Activated CD8-positive, alpha-beta T cell treated with anti-CD3 and anti-CD28 coated beads for 36 hours (primary cell): ENCODE results near the gene ZDHHC16. TPM values are rescaled to one million over a fixed set of nuclear protein-coding genes. Genes with fewer than 3 reads are reported as not detected.
"Not testable (repeated sequence)": the region's sequence is repeated elsewhere in the genome, so short reads cannot be mapped to it uniquely, and the experiment has no call there.

Experiments
- ATAC-seq: fragments of 200-7000 bp; cut with Tn5 transposase; one replicate; pipeline ENCODE4 v1.10.0; 2021; ENCODE audit warnings: mild to moderate bottlenecking, moderate library complexity
- CTCF ChIA-PET: fragments of 350-600 bp; sonication (Branson Sonifier 250); formaldehyde crosslinking; loops from one replicate; lab custom pipeline; 2021; ENCODE audit warnings: antibody characterized with exemption; lab: Charles Lee
- POLR2A ChIA-PET: fragments of 350-600 bp; sonication (Branson Sonifier 250); formaldehyde crosslinking; loops from one replicate; lab custom pipeline; 2021; ENCODE audit warnings: antibody characterized with exemption; lab: Charles Lee
- DNase-seq: peaks from one replicate; pipeline ENCODE4 v3.0.0-alpha.2; 2020
- H3K27ac Mint-ChIP-seq: one replicate; pipeline ENCODE4 v1.8.0; 2021; ENCODE audit warnings: mild to moderate bottlenecking, mixed read lengths
- H3K27me3 Mint-ChIP-seq: one replicate; pipeline ENCODE4 v1.8.0; 2021; ENCODE audit warnings: mixed read lengths
- H3K36me3 Mint-ChIP-seq: one replicate; pipeline ENCODE4 v1.8.0; 2021; ENCODE audit warnings: low read depth, mixed read lengths
- H3K4me1 Mint-ChIP-seq: one replicate; pipeline ENCODE4 v1.8.0; 2021; ENCODE audit warnings: low read depth, mixed read lengths
- H3K4me3 Mint-ChIP-seq: one replicate; pipeline ENCODE4 v1.8.0; 2021; ENCODE audit warnings: mild to moderate bottlenecking, moderate library complexity, mixed read lengths
- H3K9me3 Mint-ChIP-seq: one replicate; pipeline ENCODE4 v1.8.0; 2021; ENCODE audit warnings: mixed read lengths
- CTCF ChIP-seq: fragments of 200-600 bp; IDR thresholded peaks from one replicate; pipeline ENCODE4 v1.8.0; 2022; ENCODE audit warnings: antibody characterized with exemption, mild to moderate bottlenecking
- intact Hi-C: fragments of 100-400 bp; cut with micrococcal nuclease; formaldehyde crosslinking; loops from one replicate; pipeline ENCODE4 v1.10.0; 2022
- total RNA-seq, 2 experiments: library from RNA; stranded (reverse); gene quantifications; one replicate each; pipeline ENCODE4 v1.2.3, GENCODE V29; 2021

Gene ZDHHC16
- total RNA-seq, 2 experiments from 2014 or later = 23.8 to 25.2 TPM

DNA sequence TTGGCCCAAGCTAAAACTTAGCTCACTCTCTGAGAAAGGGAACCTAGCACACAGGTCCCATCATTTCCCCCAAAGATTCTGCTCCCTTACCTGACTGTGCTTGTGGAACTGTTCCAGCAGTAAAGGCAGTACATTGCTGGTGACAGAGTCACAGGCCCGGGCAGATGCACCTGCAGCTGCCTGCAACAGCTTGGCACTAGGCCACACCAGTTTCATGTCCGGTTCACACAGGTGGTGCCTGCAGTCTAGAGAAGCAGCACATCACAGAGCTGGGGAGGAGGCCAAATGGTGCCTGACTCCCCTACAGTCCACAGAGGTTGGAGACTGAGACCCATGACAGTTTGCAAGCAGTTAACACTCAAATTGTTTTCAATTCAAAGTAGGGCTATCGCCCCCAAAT is 22.2 kb downstream of the ZDHHC16 start:
- H3K9me3 Mint-ChIP-seq = no peaks in the 10 kb centered on the region
- no peak for DNase-seq
- H3K4me1 Mint-ChIP-seq = no peaks in the 10 kb centered on the region
- H3K36me3 Mint-ChIP-seq = peaks cover 27% of the 10 kb centered on the region
- no peaks in the 10 kb centered on the region for H3K27me3 Mint-ChIP-seq
- peak overlapping the region; percentile 42 for H3K27ac Mint-ChIP-seq
- CTCF ChIA-PET = interaction anchor here (1.0 kb wide), 2 partner anchors 60 to 430 kb away, joined by 3 to 4 read pairs; no protein-coding TSS in a partner anchor
- POLR2A ChIA-PET = interaction anchor here (0.7 to 4.3 kb wide), 3 partner anchors 8 to 26 kb away, joined by 4 to 27 read pairs (median 4); no protein-coding TSS in a partner anchor
- intact Hi-C loops = no loop called here
- no peak for ATAC-seq
- TF ChIP-seq CTCF = no peak
- no peak overlapping the region for H3K4me3 Mint-ChIP-seq

GRCh38 chr10:97468781-97469180 is 22.8 kb downstream of the ZDHHC16 start:
- DNase-seq, intact Hi-C loops, H3K9me3 Mint-ChIP-seq, H3K4me3 Mint-ChIP-seq, H3K4me1 Mint-ChIP-seq, CTCF ChIA-PET, ATAC-seq, H3K27me3 Mint-ChIP-seq, H3K27ac Mint-ChIP-seq: not testable (repeated sequence)
- peaks cover 28% of the 10 kb centered on the region for H3K36me3 Mint-ChIP-seq
- POLR2A ChIA-PET = interaction anchor here (0.6 to 0.7 kb wide), 2 partner anchors 26 to 93 kb away, joined by 3 to 4 read pairs; no protein-coding TSS in a partner anchor

DNA sequence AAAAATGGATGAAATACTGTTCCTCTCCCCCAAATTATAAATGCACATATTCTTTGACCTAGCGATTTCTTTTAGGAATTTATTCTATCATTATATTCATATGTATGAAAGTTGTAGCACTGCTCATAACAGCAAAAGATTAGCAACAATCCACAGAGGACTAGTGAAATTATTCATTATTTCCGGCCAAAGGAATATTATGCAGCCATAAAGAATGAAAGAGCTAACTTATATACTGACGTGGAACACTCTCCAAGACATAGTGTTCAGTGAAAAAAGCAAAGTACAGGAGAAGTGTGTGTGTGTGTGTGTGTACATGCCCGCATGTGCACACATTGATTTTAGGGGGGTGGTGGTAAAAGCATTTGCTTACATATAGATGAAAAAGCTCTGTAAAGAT is 28.9 kb downstream of the ZDHHC16 start:
- H3K4me1 Mint-ChIP-seq = peaks cover 5% of the 10 kb centered on the region
- ChIA-PET POLR2A (interaction anchor here (1.0 to 1.2 kb wide), 2 partner anchors 14 to 20 kb away, joined by 4 to 6 read pairs; no protein-coding TSS in a partner anchor), CTCF (interaction anchor here (1.2 to 1.4 kb wide), 2 partner anchors 10 to 97 kb away, joined by 4 to 5 read pairs; no protein-coding TSS in a partner anchor)
- no peak overlapping the region for H3K27ac Mint-ChIP-seq
- H3K9me3 Mint-ChIP-seq = no peaks in the 10 kb centered on the region
- peaks cover 59% of the 10 kb centered on the region for H3K36me3 Mint-ChIP-seq
- no peak for TF ChIP-seq CTCF
- intact Hi-C loops = no loop called here
- no peak for ATAC-seq
- no peaks in the 10 kb centered on the region for H3K27me3 Mint-ChIP-seq
- no peak overlapping the region for H3K4me3 Mint-ChIP-seq
- no peak for DNase-seq

DNA sequence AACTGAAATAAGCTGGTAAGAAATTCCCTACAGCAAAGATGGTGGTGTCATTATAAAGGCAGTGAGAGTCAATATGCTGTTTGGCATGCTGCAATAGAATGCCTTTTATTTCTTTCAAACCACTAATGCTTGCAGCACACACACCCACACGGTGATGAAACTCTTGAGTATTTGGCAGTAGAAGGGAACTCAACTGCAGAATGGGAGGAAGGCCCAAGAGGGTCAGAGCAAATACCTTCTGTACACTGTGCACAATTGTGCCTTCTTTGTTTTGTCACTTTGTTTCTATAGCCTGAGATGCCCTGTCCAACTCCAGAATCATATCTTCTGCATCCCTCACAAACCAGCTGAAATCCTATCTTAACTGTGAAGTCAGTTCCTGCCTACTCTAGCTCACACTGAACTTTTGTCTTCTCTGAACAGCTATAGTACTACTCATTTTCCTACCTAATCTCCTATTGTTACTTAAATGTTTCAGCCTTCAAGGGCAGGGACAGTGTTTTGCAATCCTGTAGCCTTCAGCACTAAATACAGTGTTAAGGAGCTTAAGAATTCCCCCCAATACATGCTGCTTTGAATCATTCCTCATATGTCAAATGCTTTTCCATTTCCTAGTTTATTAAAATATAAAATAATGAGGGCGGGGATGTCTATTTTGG is 30.1 kb downstream of the ZDHHC16 start:
- TF ChIP-seq CTCF = no peak
- intact Hi-C loops = no loop called here
- ChIA-PET CTCF (interaction anchor here (1.2 to 1.4 kb wide), 2 partner anchors 11 to 96 kb away, joined by 3 to 4 read pairs; no protein-coding TSS in a partner anchor), POLR2A (interaction anchor here (1.6 to 2.7 kb wide), 2 partner anchors 8 to 11 kb away, joined by 4 to 9 read pairs; no protein-coding TSS in a partner anchor)
- ATAC-seq (no peak), DNase-seq (no peak)
- H3K36me3 Mint-ChIP-seq = peaks cover 61% of the 10 kb centered on the region
- peaks cover 5% of the 10 kb centered on the region for H3K4me1 Mint-ChIP-seq
- H3K27ac Mint-ChIP-seq = peak overlapping the region; percentile 43
- no peak overlapping the region for H3K4me3 Mint-ChIP-seq
- no peaks in the 10 kb centered on the region for H3K27me3 Mint-ChIP-seq
- H3K9me3 Mint-ChIP-seq = no peaks in the 10 kb centered on the region

DNA sequence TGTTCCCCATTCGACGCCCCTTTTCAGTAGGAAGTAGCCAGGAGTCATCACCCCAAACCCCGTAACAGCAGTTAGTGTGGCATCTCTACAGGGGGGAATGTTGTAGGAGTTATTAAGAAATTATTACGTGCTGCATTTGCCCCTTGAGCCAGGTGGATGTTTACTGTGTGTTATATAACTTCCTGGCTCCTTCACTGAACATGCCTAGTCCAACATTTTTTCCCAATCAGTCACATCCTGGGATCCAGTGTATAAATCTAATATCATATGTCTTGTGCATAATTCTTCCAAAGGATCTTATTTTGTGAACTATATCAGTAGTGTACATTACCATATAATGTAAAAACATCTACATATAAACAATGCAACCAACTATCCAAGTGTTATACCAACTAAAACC is 33.4 kb downstream of the ZDHHC16 start:
- H3K27me3 Mint-ChIP-seq, DNase-seq, intact Hi-C loops, H3K4me1 Mint-ChIP-seq, H3K27ac Mint-ChIP-seq, CTCF ChIA-PET, ATAC-seq, POLR2A ChIA-PET, H3K4me3 Mint-ChIP-seq, H3K9me3 Mint-ChIP-seq: not testable (repeated sequence)
- H3K36me3 Mint-ChIP-seq = peaks cover 54% of the 10 kb centered on the region

DNA sequence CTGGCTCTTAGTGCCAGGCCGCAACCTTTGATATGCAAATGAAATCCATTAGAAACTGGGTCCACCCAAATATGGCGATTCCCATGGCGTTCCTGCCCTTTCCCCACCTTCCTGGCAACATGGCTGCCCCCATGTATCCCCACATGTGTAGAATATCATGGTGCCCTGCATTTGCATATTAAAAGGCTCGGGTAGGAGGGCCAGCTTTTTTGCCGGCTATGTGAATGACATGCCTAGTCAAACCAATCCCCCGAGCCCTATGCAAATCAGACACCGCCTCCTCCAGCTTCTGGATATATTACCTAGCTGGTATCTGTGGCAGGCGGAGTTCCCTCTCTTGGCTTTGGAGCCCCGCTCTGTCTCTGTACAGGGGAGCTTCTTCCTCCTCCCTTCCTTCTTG is 34.0 kb downstream of the ZDHHC16 start:
- ChIA-PET POLR2A (no interaction called here), CTCF (interaction anchor here (1.8 kb wide), 1 partner anchor 10 kb away, joined by 4 read pairs; no protein-coding TSS in a partner anchor)
- intact Hi-C loops = no loop called here
- TF ChIP-seq CTCF = no peak
- H3K27ac Mint-ChIP-seq = no peak overlapping the region
- H3K9me3 Mint-ChIP-seq = no peaks in the 10 kb centered on the region
- H3K27me3 Mint-ChIP-seq = no peaks in the 10 kb centered on the region
- H3K4me1 Mint-ChIP-seq = peaks cover 8% of the 10 kb centered on the region
- DNase-seq (no peak), ATAC-seq (no peak)
- H3K4me3 Mint-ChIP-seq = no peak overlapping the region
- H3K36me3 Mint-ChIP-seq = peaks cover 49% of the 10 kb centered on the region
